ENCODE data around the gene CYP51A1.
"Not testable (repeated sequence)": the region's sequence is repeated elsewhere in the genome, so short reads cannot be mapped to it uniquely, and the experiment has no call there.

The CYP51A1 gene

GRCh38 chr7:92155108-92155739 lies 20.9 kb upstream of the CYP51A1 start:
- H3K9ac ChIP-seq (ENCODE audit: low read depth, low read length, poor library complexity, severe bottlenecking), result no peak overlapping the region
- no peak overlapping the region for H3K4me2 ChIP-seq (ENCODE audit: low read depth, low read length, poor library complexity, severe bottlenecking)
- no peaks in the 10 kb centered on the region for H3F3A ChIP-seq (ENCODE audit: low read depth)
- H3K9me2 ChIP-seq (replicated peaks; ENCODE audit: low read depth, low read length), result no peaks in the 10 kb centered on the region
- no peaks in the 10 kb centered on the region for H3K4me1 ChIP-seq (ENCODE audit: insufficient read depth, low read length, poor library complexity, severe bottlenecking)
- H3K4me3 ChIP-seq (ENCODE audit: low read length, poor library complexity, severe bottlenecking), result no peak overlapping the region
- H2AFZ ChIP-seq (ENCODE audit: low read length), result no peak overlapping the region
- no peaks in the 10 kb centered on the region for H3K36me3 ChIP-seq (ENCODE audit: insufficient read depth, low read length)
- H3K79me2 ChIP-seq (ENCODE audit: insufficient read depth, low read length), result no peaks in the 10 kb centered on the region
- H3K27me3 ChIP-seq (ENCODE audit: insufficient read depth, low read length, poor library complexity, severe bottlenecking), result no peaks in the 10 kb centered on the region
- TF ChIP-seq EZH2phosphoT487 (IDR thresholded peaks at IDR 0.05; ENCODE audit: borderline replicate concordance) (no peak), CTCF (conservative IDR thresholded peaks at IDR 0.05; ENCODE audit: low read length) (no peak)
- H4K20me1 ChIP-seq (ENCODE audit: insufficient read depth, low read length, poor library complexity, severe bottlenecking), result no peaks in the 10 kb centered on the region
- H3K9me3 ChIP-seq (ENCODE audit: insufficient read depth, low read depth, low read length), result no peaks in the 10 kb centered on the region

- TF ChIP-seq CTCF (conservative IDR thresholded peaks at IDR 0.05; ENCODE audit: low read length) (no peak), EZH2phosphoT487 (IDR thresholded peaks at IDR 0.05; ENCODE audit: borderline replicate concordance) (no peak)
- no peaks in the 10 kb centered on the region for H3K36me3 ChIP-seq (ENCODE audit: insufficient read depth, low read length)
- H3K4me1 ChIP-seq (ENCODE audit: insufficient read depth, low read length, poor library complexity, severe bottlenecking), result no peaks in the 10 kb centered on the region
- no peak overlapping the region for H3K4me2 ChIP-seq (ENCODE audit: low read depth, low read length, poor library complexity, severe bottlenecking)
- no peaks in the 10 kb centered on the region for H3F3A ChIP-seq (ENCODE audit: low read depth)
- H3K9ac ChIP-seq (ENCODE audit: low read depth, low read length, poor library complexity, severe bottlenecking), result no peak overlapping the region
- H3K9me3 ChIP-seq (ENCODE audit: insufficient read depth, low read depth, low read length), result no peaks in the 10 kb centered on the region
- no peaks in the 10 kb centered on the region for H3K79me2 ChIP-seq (ENCODE audit: insufficient read depth, low read length)
- no peak overlapping the region for H3K4me3 ChIP-seq (ENCODE audit: low read length, poor library complexity, severe bottlenecking)
- no peak overlapping the region for H2AFZ ChIP-seq (ENCODE audit: low read length)
- H3K9me2 ChIP-seq (replicated peaks; ENCODE audit: low read depth, low read length), result no peaks in the 10 kb centered on the region
- no peaks in the 10 kb centered on the region for H3K27me3 ChIP-seq (ENCODE audit: insufficient read depth, low read length, poor library complexity, severe bottlenecking)
- H4K20me1 ChIP-seq (ENCODE audit: insufficient read depth, low read length, poor library complexity, severe bottlenecking), result no peaks in the 10 kb centered on the region
Observed at GRCh38 chr7:92150450-92151017, 16.3 kb upstream of the CYP51A1 start.

GRCh38 chr7:92149736-92150239 lies 15.5 kb upstream of the CYP51A1 start:
- Histone ChIP-seq H3K36me3 (ENCODE audit: insufficient read depth, low read length) (no peaks in the 10 kb centered on the region), H2AFZ (ENCODE audit: low read length) (no peak overlapping the region), H3K9ac (ENCODE audit: low read depth, low read length, poor library complexity, severe bottlenecking) (no peak overlapping the region), H3K4me2 (ENCODE audit: low read depth, low read length, poor library complexity, severe bottlenecking) (no peak overlapping the region), H4K20me1 (ENCODE audit: insufficient read depth, low read length, poor library complexity, severe bottlenecking) (no peaks in the 10 kb centered on the region), H3K27me3 (ENCODE audit: insufficient read depth, low read length, poor library complexity, severe bottlenecking) (no peaks in the 10 kb centered on the region), H3K9me3 (ENCODE audit: insufficient read depth, low read depth, low read length) (no peaks in the 10 kb centered on the region), H3K4me3 (ENCODE audit: low read length, poor library complexity, severe bottlenecking) (no peak overlapping the region), H3F3A (ENCODE audit: low read depth) (no peaks in the 10 kb centered on the region), H3K9me2 (replicated peaks; ENCODE audit: low read depth, low read length) (no peaks in the 10 kb centered on the region), H3K4me1 (ENCODE audit: insufficient read depth, low read length, poor library complexity, severe bottlenecking) (no peaks in the 10 kb centered on the region), H3K79me2 (ENCODE audit: insufficient read depth, low read length) (no peaks in the 10 kb centered on the region)
- TF ChIP-seq CTCF (conservative IDR thresholded peaks at IDR 0.05; ENCODE audit: low read length) (no peak), EZH2phosphoT487 (IDR thresholded peaks at IDR 0.05; ENCODE audit: borderline replicate concordance) (no peak)

- H3K4me3 ChIP-seq (ENCODE audit: low read length, poor library complexity, severe bottlenecking); H2AFZ ChIP-seq (ENCODE audit: low read length); H4K20me1 ChIP-seq (ENCODE audit: insufficient read depth, low read length, poor library complexity, severe bottlenecking); H3K9ac ChIP-seq (ENCODE audit: low read depth, low read length, poor library complexity, severe bottlenecking); H3K79me2 ChIP-seq (ENCODE audit: insufficient read depth, low read length); H3K9me2 ChIP-seq (replicated peaks; ENCODE audit: low read depth, low read length); H3K9me3 ChIP-seq (ENCODE audit: insufficient read depth, low read depth, low read length); H3K4me1 ChIP-seq (ENCODE audit: insufficient read depth, low read length, poor library complexity, severe bottlenecking); H3K36me3 ChIP-seq (ENCODE audit: insufficient read depth, low read length); H3F3A ChIP-seq (ENCODE audit: low read depth); H3K27me3 ChIP-seq (ENCODE audit: insufficient read depth, low read length, poor library complexity, severe bottlenecking); H3K4me2 ChIP-seq (ENCODE audit: low read depth, low read length, poor library complexity, severe bottlenecking): not testable (repeated sequence)
Observed at GRCh38 chr7:92143192-92143880, 9.1 kb upstream of the CYP51A1 start.

- H3K9me3 ChIP-seq (ENCODE audit: insufficient read depth, low read depth, low read length); H2AFZ ChIP-seq (ENCODE audit: low read length); H3K9me2 ChIP-seq (replicated peaks; ENCODE audit: low read depth, low read length); H4K20me1 ChIP-seq (ENCODE audit: insufficient read depth, low read length, poor library complexity, severe bottlenecking); H3K27me3 ChIP-seq (ENCODE audit: insufficient read depth, low read length, poor library complexity, severe bottlenecking); H3K9ac ChIP-seq (ENCODE audit: low read depth, low read length, poor library complexity, severe bottlenecking); H3K4me2 ChIP-seq (ENCODE audit: low read depth, low read length, poor library complexity, severe bottlenecking); H3K36me3 ChIP-seq (ENCODE audit: insufficient read depth, low read length); H3K4me3 ChIP-seq (ENCODE audit: low read length, poor library complexity, severe bottlenecking); H3K4me1 ChIP-seq (ENCODE audit: insufficient read depth, low read length, poor library complexity, severe bottlenecking); H3F3A ChIP-seq (ENCODE audit: low read depth); H3K79me2 ChIP-seq (ENCODE audit: insufficient read depth, low read length): not testable (repeated sequence)
Observed at GRCh38 chr7:92142791-92143190, 8.5 kb upstream of the CYP51A1 start.
